GM18858 (cell line): ENCODE results near the gene ADAM11.

Experiments used
- ATAC-seq: cut with Tn5 transposase; IDR thresholded peaks from one replicate; pipeline ENCODE4 v1.9.1; 2021; ENCODE audit not compliant: unreplicated experiment

Gene ADAM11

GRCh38 chr17:44829523-44830358 lies 71.0 kb downstream of the ADAM11 start, which contains the start of gene GJC1:
GJC1 (minus strand) TSS chr17:44830287; CDS start chr17:44805817, 24,470 bp downstream.
- no peak for ATAC-seq

- no peak for ATAC-seq
Observed at GRCh38 chr17:44830359-44831288, 71.8 kb downstream of the ADAM11 start.

- no peak for ATAC-seq
Observed at GRCh38 chr17:44831371-44831770, 72.6 kb downstream of the ADAM11 start.
